ENCODE data around the gene MORN5.

DNA sequence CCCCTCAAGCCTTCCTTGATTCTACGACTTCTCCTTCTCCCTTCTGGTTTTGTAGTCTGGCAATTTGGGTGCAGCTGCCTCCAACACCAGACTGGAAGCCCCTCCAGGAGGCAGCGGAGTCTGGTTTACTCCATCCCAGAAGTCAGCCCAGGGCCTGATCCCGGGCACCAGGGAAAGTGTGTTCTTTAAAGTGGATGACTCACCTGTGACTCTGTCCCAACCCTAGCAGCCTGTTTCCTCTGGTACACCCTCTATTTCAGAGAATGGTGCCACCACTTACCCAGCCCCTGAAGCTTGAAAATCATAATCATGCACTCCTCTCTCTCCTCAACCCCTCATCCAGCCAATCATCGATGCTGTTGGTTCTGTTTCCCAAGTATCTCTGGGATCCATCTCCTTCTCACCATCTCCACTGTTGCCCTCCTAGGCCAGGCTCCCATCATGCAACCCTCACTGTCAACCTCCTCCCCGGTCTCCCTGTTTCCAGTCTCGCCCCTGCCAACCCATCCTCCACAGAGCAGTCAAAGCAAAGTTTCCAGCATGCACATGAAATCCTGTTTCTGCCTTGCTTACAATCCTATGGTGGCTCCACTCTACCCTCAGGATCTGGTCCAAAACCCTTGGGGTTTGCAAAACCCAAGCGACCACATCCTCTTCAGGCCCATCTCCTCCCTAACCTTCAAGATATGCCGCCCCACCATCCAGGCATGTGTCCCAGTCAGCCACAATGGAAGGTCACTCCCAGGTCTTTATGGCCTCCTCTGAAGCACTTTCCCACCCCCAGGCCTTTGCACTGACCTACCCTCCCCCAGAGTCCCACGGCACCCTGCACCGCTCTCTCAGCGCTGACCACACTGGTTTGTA, 58.6 kb downstream of the MORN5 start:
- TF ChIP-seq, protein P1, sequence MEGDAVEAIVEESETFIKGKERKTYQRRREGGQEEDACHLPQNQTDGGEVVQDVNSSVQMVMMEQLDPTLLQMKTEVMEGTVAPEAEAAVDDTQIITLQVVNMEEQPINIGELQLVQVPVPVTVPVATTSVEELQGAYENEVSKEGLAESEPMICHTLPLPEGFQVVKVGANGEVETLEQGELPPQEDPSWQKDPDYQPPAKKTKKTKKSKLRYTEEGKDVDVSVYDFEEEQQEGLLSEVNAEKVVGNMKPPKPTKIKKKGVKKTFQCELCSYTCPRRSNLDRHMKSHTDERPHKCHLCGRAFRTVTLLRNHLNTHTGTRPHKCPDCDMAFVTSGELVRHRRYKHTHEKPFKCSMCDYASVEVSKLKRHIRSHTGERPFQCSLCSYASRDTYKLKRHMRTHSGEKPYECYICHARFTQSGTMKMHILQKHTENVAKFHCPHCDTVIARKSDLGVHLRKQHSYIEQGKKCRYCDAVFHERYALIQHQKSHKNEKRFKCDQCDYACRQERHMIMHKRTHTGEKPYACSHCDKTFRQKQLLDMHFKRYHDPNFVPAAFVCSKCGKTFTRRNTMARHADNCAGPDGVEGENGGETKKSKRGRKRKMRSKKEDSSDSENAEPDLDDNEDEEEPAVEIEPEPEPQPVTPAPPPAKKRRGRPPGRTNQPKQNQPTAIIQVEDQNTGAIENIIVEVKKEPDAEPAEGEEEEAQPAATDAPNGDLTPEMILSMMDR (IDR thresholded peaks at IDR 0.05; ENCODE audit: low read depth, low read length): no peak
- no peak for TF ChIP-seq POLR2A (IDR thresholded peaks at IDR 0.05; ENCODE audit: extremely low read depth, insufficient read length)
- TF ChIP-seq, protein P2, sequence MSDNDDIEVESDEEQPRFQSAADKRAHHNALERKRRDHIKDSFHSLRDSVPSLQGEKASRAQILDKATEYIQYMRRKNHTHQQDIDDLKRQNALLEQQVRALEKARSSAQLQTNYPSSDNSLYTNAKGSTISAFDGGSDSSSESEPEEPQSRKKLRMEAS (IDR thresholded peaks at IDR 0.05; ENCODE audit: low read depth, low read length): peak; percentile 74
- TF ChIP-seq MYC (IDR thresholded peaks at IDR 0.05; ENCODE audit: low read depth, low read length): peak; percentile 71
